Measurements from ENCODE around the gene PPP1R14B. TPM values are rescaled to one million over a fixed set of nuclear protein-coding genes. Genes with fewer than 3 reads are reported as not detected.

Gene PPP1R14B
- total RNA-seq, 1 donor from 2014 or later = 85.7 TPM

DNA sequence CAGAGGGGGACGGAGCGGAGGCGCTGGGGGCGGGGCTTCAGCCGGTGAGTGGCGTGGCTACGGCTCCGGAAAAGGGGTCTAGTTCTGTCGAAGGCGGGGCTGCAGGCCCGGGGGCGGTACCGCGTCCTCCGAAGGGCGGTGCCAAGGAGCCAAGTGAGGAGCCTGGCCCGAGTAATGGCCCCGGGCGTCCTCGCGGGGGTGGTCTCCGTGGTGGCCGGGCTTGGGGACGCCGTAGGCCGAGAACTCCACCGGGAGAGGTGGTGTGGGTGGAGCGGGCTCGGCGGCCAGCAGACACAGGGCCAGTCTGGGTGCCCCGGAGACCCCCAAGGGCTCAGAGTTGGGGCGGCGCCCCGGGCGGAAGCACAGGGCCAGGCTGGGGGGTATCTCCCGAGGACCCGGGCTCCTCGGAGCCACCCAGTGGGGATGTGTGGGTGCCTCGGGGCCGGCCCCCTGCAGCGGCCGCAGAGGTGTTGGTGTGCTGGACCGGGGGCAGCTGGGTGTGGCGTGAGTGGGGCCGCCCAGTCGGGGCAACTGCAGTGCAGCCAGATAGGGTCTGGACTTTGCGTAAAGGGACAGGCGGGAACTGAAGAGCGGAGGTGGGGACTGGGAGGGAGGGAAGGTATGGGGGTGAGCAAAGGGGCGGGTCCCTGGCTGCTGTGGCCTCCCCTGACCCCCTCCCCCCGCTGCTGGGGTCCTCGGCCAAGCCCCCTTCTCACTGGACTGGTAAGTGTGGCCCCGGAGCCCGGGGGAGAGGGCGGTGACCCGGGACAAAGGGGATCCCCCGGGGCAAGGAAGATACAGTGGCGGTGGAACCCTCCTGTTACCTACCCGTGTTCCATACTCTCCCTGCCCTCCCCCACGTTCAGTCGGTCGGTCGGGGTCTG is 5.0 kb downstream of the PPP1R14B start:
- DNase-seq (ENCODE audit: low spot score in 2 of 2) = peak in 1 of 2 donors; percentile 80

DNA sequence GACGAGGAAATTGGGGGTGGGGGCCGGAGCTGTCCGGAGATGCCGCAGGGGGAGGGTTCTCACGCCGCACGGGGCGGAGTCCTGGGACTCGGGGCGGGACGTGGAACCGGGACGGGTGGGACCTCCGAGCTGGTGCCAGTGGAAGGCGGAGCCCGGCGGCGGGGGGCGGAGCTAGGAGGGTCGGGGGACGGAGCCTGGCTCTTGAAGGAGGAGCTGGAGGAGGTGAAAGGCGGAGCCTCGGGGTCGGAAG is 5.6 kb downstream of the PPP1R14B start:
- H3K9me3 ChIP-seq = no peaks in the 10 kb centered on the region
- H3K27ac ChIP-seq = peak overlapping the region; percentile 99
- peaks cover 28 to 32% of the 10 kb centered on the region in 2 donors for H3K36me3 ChIP-seq
- H3K27me3 ChIP-seq = no peaks in the 10 kb centered on the region
- H3K4me3 ChIP-seq = peak overlapping the region; percentile 91 to 97
- H3K4me1 ChIP-seq = peaks cover 6 to 28% of the 10 kb centered on the region in 2 donors
- intact Hi-C loops (cut with DNase I) = loop anchor here (1.0 to 2.0 kb wide), 2 partner anchors 29 to 64 kb away; partner anchors contain the start of gene ESRRA
- TF ChIP-seq, protein P1, sequence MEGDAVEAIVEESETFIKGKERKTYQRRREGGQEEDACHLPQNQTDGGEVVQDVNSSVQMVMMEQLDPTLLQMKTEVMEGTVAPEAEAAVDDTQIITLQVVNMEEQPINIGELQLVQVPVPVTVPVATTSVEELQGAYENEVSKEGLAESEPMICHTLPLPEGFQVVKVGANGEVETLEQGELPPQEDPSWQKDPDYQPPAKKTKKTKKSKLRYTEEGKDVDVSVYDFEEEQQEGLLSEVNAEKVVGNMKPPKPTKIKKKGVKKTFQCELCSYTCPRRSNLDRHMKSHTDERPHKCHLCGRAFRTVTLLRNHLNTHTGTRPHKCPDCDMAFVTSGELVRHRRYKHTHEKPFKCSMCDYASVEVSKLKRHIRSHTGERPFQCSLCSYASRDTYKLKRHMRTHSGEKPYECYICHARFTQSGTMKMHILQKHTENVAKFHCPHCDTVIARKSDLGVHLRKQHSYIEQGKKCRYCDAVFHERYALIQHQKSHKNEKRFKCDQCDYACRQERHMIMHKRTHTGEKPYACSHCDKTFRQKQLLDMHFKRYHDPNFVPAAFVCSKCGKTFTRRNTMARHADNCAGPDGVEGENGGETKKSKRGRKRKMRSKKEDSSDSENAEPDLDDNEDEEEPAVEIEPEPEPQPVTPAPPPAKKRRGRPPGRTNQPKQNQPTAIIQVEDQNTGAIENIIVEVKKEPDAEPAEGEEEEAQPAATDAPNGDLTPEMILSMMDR (IDR thresholded peaks at IDR 0.05) = no peak
- DNase-seq (ENCODE audit: low spot score in 2 of 2) = peak; percentile 97 to 100

More for the DNA sequence above, 5.0 kb downstream of the PPP1R14B start:
- Histone ChIP-seq H3K4me1 (peaks cover 6 to 28% of the 10 kb centered on the region in 2 donors), H3K27me3 (no peaks in the 10 kb centered on the region), H3K9me3 (no peaks in the 10 kb centered on the region), H3K4me3 (peak overlapping the region; percentile 91 to 97), H3K27ac (peak overlapping the region; percentile 96 to 99), H3K36me3 (peaks cover 28 to 32% of the 10 kb centered on the region in 2 donors)
- TF ChIP-seq, protein P1 (IDR thresholded peaks at IDR 0.05) = peak in 1 of 3 experiments; percentile 29
- intact Hi-C loops (cut with DNase I) = loop anchor here (1.0 to 2.0 kb wide), 2 partner anchors 29 to 63 kb away; partner anchors contain the start of gene ESRRA

DNA sequence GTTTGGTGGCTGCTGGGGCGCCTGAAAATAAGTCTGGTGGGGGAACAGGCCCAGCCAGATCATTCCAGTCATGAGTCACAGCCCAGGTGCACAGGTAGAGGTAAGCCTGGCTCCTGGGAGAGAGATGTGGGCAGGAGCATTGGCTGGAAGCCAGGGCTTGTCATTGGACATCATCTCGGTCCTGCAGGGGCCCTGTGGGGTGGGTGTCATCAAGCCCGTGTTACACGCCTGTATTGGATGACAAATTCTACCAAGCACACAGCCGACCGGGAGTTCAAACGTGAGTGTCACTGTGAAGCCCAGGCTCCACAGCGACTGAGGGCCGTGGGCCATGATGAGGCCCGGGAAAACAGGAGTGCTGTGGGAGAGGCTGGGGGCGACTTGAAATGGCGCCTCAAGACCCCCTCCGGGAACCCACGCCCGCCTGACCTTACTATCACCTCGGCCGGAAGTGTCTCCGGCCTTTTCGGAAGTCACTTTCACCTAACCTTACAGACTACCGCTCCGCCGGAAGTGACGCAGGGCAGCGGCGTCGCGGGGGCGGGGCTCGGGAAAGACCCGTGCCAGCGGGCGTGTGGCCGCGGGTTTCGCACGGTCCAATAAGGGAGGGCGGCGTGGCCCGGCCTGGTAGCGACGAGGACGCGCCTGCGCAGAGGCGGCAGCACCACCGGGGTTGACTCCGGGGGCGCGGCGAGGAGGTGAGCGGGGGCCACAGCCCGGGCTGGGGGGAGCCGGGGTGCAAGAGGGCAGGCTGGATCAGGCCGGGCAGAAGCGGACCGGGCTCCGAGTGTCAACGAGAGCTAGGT is 6.1 kb downstream of the PPP1R14B start, which contains the start of gene FKBP2:
Gene FKBP2 (plus strand): TSS at position 661 of the 806 bp plus-strand sequence. CDS start 1,293 bp downstream, outside the sequence.
- DNase-seq (ENCODE audit: low spot score in 2 of 2) = peak; percentile 95 to 99
- TF ChIP-seq, protein P1 (IDR thresholded peaks at IDR 0.05) = no peak
- peak within 1 kb of the TSS; percentile 91 to 97 for H3K4me3 ChIP-seq
- H3K27ac ChIP-seq = peak within 1 kb of the TSS; percentile 99
- H3K4me1 ChIP-seq = peaks cover 4 to 32% of the 10 kb centered on the region in 2 donors
- intact Hi-C loops (cut with DNase I) = loop anchor here (1.0 to 2.0 kb wide), 2 partner anchors 30 to 64 kb away; partner anchors contain the start of gene ESRRA
- no peaks in the 10 kb centered on the region for H3K27me3 ChIP-seq
- H3K9me3 ChIP-seq = no peaks in the 10 kb centered on the region
- peaks cover 28 to 32% of the 10 kb centered on the region in 2 donors for H3K36me3 ChIP-seq

DNA sequence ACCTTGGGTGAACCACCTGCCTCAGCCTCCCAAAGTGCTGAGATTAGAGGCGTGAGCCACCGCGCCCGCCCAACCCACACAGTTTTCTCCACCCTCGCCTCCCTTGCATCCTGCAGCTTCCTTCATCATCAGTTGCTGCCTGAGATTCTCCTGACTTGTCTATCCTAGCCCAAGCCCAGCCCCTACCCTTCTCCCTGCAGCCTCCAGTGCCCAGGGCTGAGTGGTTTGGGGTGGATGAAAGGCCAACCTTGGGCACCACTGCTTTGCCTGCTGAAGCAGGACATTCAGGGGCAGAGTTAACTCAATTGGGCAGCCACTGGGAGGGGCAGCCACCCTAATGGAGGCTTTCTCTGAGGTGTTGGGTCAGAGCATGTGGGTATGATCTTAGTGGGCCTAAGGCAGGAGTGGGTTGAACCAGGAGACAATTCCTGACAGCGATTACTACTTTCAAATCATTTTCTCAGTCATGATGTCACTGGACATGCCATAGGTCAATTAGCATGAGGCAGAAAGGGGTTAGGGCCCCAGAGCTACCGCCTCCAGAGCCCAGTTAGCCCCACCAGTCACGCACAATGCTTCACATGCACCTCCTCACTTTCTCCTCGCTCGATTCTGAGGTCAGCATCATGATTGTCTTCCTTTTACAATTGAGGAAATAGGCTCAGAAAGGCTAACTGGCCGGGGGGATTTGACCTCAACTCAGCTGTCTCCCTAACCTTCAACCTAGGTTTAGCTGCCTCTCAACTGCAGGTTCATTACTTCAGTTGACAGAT is 6.9 kb downstream of the PPP1R14B start:
- DNase-seq (ENCODE audit: low spot score in 2 of 2) = no peak
- TF ChIP-seq, protein P1 (IDR thresholded peaks at IDR 0.05) = no peak
- H3K36me3 ChIP-seq = peaks cover 28 to 32% of the 10 kb centered on the region in 2 donors
- H3K9me3 ChIP-seq = no peaks in the 10 kb centered on the region
- peak overlapping the region; percentile 99 for H3K27ac ChIP-seq
- H3K4me1 ChIP-seq = peaks cover 5 to 37% of the 10 kb centered on the region in 2 donors
- H3K4me3 ChIP-seq = peak overlapping the region; percentile 91 to 97
- intact Hi-C loops (cut with DNase I) = loop anchor here (2.0 kb wide), 1 partner anchor 65 kb away; the partner anchor contains the start of gene ESRRA
- no peaks in the 10 kb centered on the region for H3K27me3 ChIP-seq

DNA sequence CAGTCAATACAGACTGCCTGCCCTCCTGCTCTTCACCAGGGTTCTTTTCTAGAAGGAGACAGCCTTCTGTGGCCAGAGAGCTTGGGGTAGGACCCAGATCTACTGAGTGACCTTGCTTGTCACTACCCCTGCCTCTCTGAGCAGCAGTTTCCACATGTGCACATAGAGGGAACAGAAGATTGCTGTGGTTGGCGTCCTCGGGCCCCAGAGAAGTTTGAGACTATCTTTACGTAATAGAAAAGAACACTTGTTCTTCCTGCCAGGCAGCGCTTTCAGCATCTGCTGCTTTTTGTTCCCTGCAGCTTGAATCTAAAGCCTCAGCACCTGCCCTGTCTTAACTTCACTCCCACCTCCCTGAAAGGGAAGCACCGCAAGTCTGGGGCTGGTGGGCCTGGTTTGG is 7.7 kb downstream of the PPP1R14B start:
- Histone ChIP-seq H3K27me3 (no peaks in the 10 kb centered on the region), H3K9me3 (no peaks in the 10 kb centered on the region), H3K4me3 (no peak overlapping the region), H3K4me1 (peaks cover 5 to 36% of the 10 kb centered on the region in 2 donors), H3K27ac (peak overlapping the region; percentile 99), H3K36me3 (peaks cover 25 to 27% of the 10 kb centered on the region in 2 donors)
- intact Hi-C loops (cut with DNase I) = no loop called here
- no peak for DNase-seq (ENCODE audit: low spot score in 2 of 2)
- TF ChIP-seq, protein P1 (IDR thresholded peaks at IDR 0.05) = no peak
